Lower lobe of right lung (tissue), 2 donors: ENCODE data around the gene CCNB1. TPM values are rescaled to one million over a fixed set of nuclear protein-coding genes. Genes with fewer than 3 reads are reported as not detected.
"Not testable (repeated sequence)": the region's sequence is repeated elsewhere in the genome, so short reads cannot be mapped to it uniquely, and the experiment has no call there.

ENCODE experiments used
- ATAC-seq, 2 donors: fragments of 200-7000 bp; cut with Tn5 transposase; one replicate each; pipeline ENCODE4 v1.9.1; 2020 to 2022; ENCODE audit warnings: mild to moderate bottlenecking in 2 of 2, moderate library complexity in 2 of 2
- DNase-seq: peaks from one replicate; pipeline ENCODE4 v3.0.0-alpha.2; 2020
- H3K27ac ChIP-seq: fragments of 200-600 bp; one replicate; pipeline ENCODE4 v1.8.0; 2022
- H3K27me3 ChIP-seq: fragments of 200-600 bp; one replicate; pipeline ENCODE4 v1.8.0; 2022; ENCODE audit warnings: low read depth
- H3K36me3 ChIP-seq: fragments of 200-600 bp; one replicate; pipeline ENCODE4 v1.8.0; 2022; ENCODE audit warnings: mild to moderate bottlenecking
- H3K4me1 ChIP-seq: fragments of 200-600 bp; one replicate; pipeline ENCODE4 v1.8.0; 2022
- H3K4me3 ChIP-seq: fragments of 200-600 bp; one replicate; pipeline ENCODE4 v1.8.0; 2022; ENCODE audit warnings: mild to moderate bottlenecking
- H3K9me3 ChIP-seq: fragments of 200-600 bp; one replicate; pipeline ENCODE4 v1.8.0; 2022
- CTCF ChIP-seq: fragments of 200-600 bp; IDR thresholded peaks from one replicate; pipeline ENCODE4 v1.8.0; 2022; ENCODE audit warnings: antibody characterized with exemption, mild to moderate bottlenecking
- intact Hi-C: fragments of 100-400 bp; cut with DNase I; formaldehyde crosslinking; loops from one replicate; pipeline ENCODE4 v1.11.0; 2022
- total RNA-seq: library from RNA; stranded (reverse); fragmentation: NEBNext Ultra II Directional; extraction: Animal tissue kit (Norgen Biotek cat#: 25700); gene quantifications from one replicate; pipeline ENCODE4 v1.2.1, GENCODE V29; 2021
- donor health status: DM: no; HTN: yes; CAD: no; lungs with severe emphysema.

The CCNB1 gene
- total RNA-seq, 1 donor from 2014 or later = 4.4 TPM

- Histone ChIP-seq H3K4me1 (no peaks in the 10 kb centered on the region), H3K27me3 (no peaks in the 10 kb centered on the region), H3K27ac (no peak overlapping the region), H3K36me3 (no peaks in the 10 kb centered on the region), H3K9me3 (peaks cover 6% of the 10 kb centered on the region), H3K4me3 (no peak overlapping the region)
- DNase-seq = no peak
- TF ChIP-seq CTCF = no peak
- ATAC-seq = no peak
- intact Hi-C loops = no loop called here
These were observed 30.7 kb upstream of the CCNB1 start for GRCh38 chr5:69136293-69136692.

- H3K4me1 ChIP-seq, intact Hi-C loops, H3K9me3 ChIP-seq, H3K27me3 ChIP-seq, H3K36me3 ChIP-seq, ATAC-seq, H3K4me3 ChIP-seq, H3K27ac ChIP-seq, DNase-seq: not testable (repeated sequence)
These were observed 29.7 kb upstream of the CCNB1 start for GRCh38 chr5:69137208-69137607.

GRCh38 chr5:69137807-69138206, 29.1 kb upstream of the CCNB1 start:
- Histone ChIP-seq H3K4me1 (no peaks in the 10 kb centered on the region), H3K27ac (no peak overlapping the region), H3K36me3 (no peaks in the 10 kb centered on the region), H3K9me3 (peaks cover 7% of the 10 kb centered on the region), H3K4me3 (no peak overlapping the region), H3K27me3 (no peaks in the 10 kb centered on the region)
- intact Hi-C loops = no loop called here
- DNase-seq = no peak
- no peak for TF ChIP-seq CTCF
- no peak for ATAC-seq

- no peak for TF ChIP-seq CTCF
- intact Hi-C loops = no loop called here
- Histone ChIP-seq H3K27me3 (no peaks in the 10 kb centered on the region), H3K27ac (no peak overlapping the region), H3K4me1 (no peaks in the 10 kb centered on the region), H3K4me3 (no peak overlapping the region), H3K36me3 (no peaks in the 10 kb centered on the region), H3K9me3 (peaks cover 7% of the 10 kb centered on the region)
- DNase-seq = no peak
- ATAC-seq = no peak
These were observed 28.2 kb upstream of the CCNB1 start for GRCh38 chr5:69138766-69139165.

- H3K36me3 ChIP-seq, H3K27ac ChIP-seq, intact Hi-C loops, H3K9me3 ChIP-seq, ATAC-seq, H3K27me3 ChIP-seq, H3K4me3 ChIP-seq, DNase-seq, H3K4me1 ChIP-seq: not testable (repeated sequence)
These were observed 26.7 kb upstream of the CCNB1 start for GRCh38 chr5:69140239-69140638.

GRCh38 chr5:69140827-69141226, 26.1 kb upstream of the CCNB1 start:
- no peak overlapping the region for H3K4me3 ChIP-seq
- DNase-seq (no peak), ATAC-seq (no peak)
- no peaks in the 10 kb centered on the region for H3K27me3 ChIP-seq
- no peaks in the 10 kb centered on the region for H3K4me1 ChIP-seq
- peaks cover 7% of the 10 kb centered on the region for H3K9me3 ChIP-seq
- no peak for TF ChIP-seq CTCF
- H3K36me3 ChIP-seq = no peaks in the 10 kb centered on the region
- no peak overlapping the region for H3K27ac ChIP-seq
- intact Hi-C loops = no loop called here

- H3K4me3 ChIP-seq, intact Hi-C loops, DNase-seq: not testable (repeated sequence)
These were observed 18.4 kb upstream of the CCNB1 start for GRCh38 chr5:69148576-69148975.

More at GRCh38 chr5:69148576-69148975, 18.4 kb upstream of the CCNB1 start:
- H3K4me1 ChIP-seq, H3K27me3 ChIP-seq, H3K9me3 ChIP-seq, H3K36me3 ChIP-seq, H3K27ac ChIP-seq, ATAC-seq: not testable (repeated sequence)
